Left renal cortex interstitium (tissue), 4 donors: ENCODE measurements around the gene GNG12. TPM values are rescaled to one million over a fixed set of nuclear protein-coding genes. Genes with fewer than 3 reads are reported as not detected.

Experiments used
- DNase-seq, 4 donors: peaks; one replicate each; pipeline ENCODE4 v3.0.0-alpha.2; 2013; ENCODE audit warnings: low read depth in 4 of 4, low spot score in 2 of 4, missing footprints in 1 of 4
- polyA plus RNA-seq, 4 donors: library from polyadenylated mRNA; unstranded; fragments of 120-200 nt; gene quantifications; one replicate each; pipeline ENCODE4 v1.2.1, GENCODE V29; 2013; ENCODE audit not compliant: insufficient read length in 4 of 4

GNG12 gene
- polyA plus RNA-seq, 4 donors = 83.3 to 111 (median 106) TPM

DNA sequence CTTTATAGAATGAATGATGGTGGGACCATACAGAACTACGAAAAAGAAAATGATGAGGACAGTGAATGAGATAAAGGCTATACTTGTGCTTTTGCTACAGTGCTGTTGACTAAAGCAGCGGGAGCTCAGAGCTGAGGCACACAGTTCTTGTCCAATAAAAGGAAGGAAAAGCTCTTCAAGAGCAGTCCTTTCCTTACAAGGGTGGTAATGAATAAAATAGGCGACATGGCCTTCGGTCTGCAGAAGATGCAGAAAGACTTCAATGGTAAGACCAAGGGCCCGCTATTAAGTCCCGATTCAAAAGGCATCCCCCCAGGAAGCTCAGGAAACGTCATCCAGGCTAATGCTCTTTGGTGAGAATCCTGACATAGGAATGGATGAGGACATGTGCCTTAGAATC is 44.4 kb downstream of the GNG12 start:
- no peak for DNase-seq

DNA sequence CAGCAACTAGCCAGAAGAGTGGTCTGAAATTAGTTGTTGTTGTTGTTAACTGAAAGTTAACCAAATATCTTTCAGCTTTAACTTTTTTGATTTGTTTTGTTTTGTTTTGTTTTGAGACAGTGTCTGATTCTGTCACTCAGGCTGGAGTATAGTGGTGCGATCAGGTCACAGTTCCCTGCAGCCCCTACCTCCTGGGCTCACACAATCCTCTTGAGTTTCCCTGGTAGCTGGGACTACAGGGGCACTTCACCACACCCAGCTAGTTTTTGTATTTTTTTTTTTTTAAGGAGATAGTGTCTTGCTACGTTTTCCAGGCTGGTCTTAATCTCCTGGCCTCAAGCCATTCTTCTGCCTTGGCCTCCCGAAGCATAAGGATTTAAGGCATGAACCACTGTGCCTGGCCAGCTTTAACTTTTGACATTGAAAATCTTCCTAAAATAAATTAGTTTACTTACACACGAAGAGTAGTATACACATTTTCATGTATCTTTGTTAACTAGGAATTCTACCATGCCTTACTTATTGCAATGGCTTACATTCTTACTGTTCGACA is 45.0 kb downstream of the GNG12 start:
- no peak for DNase-seq

GRCh38 chr1:67787746-67788145 is 45.5 kb downstream of the GNG12 start:
- DNase-seq = no peak

DNA sequence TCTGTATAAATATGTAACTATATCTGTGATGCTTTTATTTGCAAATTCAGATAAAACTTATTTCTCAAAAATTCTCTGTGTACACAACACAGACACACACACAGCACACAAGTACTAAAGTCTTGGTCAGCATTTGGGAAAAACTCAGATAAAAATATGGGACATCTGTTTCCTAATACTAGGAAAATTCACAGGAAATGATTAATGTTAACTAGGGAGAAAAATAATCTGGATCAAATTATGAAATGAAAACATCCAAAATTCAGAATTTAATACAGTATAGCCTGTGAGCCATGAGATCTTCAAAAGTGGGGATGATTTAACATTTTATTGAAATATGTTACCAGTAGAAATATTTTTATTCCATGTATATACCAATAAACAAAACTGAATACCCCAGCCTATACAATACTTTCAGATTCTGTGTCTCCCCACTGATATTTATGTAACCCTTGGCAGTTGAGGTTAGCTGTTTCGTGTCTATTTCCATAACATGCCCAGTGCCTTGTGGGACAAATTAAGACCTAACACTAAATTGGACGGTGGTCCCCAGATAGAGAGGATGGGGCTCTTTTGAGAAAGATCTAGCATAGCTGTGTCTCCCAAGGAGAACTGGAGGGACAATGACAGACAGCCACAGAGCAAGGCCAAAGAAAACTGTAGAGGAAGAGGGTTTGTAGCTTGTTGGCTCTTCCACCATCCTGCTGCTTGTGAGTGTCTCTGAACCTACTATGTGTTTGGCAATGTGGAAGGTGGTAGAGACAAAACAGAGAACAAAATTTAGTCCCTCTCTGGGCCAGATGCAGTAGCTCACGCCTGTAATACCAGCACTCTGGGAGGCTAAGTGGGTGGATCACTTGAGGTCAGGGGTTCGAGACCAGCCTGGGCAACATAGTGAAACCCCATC is 47.2 kb downstream of the GNG12 start:
- no peak for DNase-seq

GRCh38 chr1:67784545-67785186 is 48.6 kb downstream of the GNG12 start:
- DNase-seq = no peak

DNA sequence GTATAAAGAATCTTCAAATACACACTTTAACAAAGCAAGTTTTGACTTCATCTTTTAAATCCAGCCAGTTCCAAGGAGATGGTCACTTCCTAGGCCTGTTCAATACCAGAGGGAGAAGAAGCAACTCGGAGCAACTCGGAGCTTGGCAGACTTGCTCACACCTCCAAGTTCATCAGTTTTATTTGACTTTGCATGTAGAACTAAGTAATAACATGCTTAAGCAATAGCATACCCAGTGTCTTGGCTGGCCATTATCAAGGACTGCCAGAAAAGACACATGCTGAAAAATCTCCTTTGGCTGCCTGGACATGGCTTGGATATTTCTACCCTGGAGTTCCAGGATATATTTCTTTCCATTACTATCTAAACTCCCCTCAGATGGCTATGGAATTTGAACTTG is 52.6 kb downstream of the GNG12 start:
- DNase-seq = no peak

GRCh38 chr1:67777440-67777839 is 55.8 kb downstream of the GNG12 start:
- DNase-seq = no peak

DNA sequence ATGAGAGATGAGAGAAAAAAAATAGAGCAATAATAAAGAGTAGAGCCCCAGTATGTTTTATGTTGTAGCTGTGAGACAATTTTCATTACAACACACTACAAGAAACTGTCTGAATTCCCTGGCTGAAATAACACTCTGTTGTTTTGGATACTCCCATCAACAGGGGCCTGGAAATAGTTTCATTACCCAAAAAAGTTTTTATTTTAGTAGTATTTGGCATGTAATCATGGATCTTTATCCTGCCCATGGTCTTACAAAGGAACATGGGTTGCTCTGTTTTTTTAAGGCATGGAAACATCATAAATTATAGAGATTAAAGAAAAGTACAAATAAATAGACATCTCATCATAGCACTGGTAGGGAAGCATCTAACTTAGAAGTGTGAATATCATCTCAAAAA is 56.3 kb downstream of the GNG12 start:
- no peak for DNase-seq

DNA sequence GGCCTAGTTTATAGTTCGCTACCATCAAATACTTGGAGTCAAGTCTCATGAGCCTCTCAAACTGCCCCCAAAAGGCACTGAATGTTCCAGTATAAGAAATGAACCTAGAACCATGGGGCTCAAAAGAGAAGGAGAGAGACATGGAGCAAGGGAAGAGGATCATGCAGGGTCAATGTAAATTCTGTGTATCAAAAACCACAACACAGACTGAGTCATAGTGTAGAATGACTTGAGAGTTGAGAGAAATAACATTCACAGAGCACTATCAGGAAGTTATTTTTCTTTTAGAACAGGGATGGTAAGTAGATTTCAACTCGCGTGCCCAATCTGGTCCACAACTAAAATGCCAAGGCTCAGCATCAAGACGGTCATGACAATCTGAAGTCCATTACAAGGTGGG is 59.8 kb downstream of the GNG12 start:
- DNase-seq = no peak

DNA sequence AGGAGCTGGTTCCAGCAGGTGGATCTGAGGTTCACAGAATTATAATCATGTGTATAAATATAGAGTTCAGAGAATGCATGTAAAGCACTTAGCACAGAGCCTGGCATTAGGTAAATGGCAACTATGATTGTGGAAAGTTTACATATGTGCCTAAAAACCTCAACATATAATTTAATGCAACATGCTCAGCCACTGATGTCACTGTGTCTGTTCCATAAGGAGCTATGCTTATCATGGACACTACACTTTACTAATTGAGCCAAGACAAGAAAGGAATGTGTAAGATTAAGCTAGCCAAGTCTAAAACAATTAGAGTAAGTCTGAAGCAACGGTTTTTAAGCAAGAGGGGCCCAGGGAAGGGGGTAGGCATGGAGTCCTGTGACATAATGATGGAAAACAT is 61.5 kb downstream of the GNG12 start:
- no peak for DNase-seq

- DNase-seq = no peak
Measured at GRCh38 chr1:67771152-67771551, 62.1 kb downstream of the GNG12 start.

GRCh38 chr1:67769633-67770256 is 63.5 kb downstream of the GNG12 start:
- DNase-seq = no peak

- no peak for DNase-seq
Measured at GRCh38 chr1:67768480-67768879, 64.8 kb downstream of the GNG12 start.

DNA sequence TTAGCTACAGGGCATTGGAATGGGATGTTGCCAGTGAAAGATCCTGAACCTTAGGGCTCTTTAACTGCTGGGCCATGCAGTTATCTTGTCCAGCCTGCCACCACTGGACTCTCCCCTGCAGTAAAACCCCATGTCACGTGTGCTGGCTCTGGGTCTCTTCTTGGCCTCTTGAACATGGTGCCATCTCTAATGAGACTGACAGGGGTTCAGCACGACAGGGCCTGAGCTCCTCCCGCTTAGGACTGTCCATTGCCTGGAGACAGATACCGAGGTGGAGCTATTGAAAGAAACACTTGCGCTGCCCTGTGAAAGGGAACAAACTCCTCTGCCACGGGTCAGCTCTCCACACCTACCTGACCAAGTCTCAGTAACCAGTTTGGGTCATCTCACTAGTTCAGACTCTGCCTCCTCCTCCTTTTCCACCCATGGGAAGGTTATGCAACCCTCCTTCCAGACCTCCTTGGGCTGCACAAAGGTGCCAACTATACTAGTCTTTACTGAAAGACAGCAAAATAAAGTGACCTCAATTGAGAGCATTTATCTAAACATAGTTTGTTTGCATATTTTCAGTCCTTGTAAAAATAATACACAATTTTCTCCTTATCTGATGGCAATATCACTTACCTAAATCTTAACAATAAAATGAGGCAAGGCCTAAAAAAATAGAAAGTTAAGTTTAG is 66.0 kb downstream of the GNG12 start:
- DNase-seq = no peak

GRCh38 chr1:67766141-67766978 is 66.9 kb downstream of the GNG12 start:
- DNase-seq = peak in 1 of 4 donors; percentile 69

DNA sequence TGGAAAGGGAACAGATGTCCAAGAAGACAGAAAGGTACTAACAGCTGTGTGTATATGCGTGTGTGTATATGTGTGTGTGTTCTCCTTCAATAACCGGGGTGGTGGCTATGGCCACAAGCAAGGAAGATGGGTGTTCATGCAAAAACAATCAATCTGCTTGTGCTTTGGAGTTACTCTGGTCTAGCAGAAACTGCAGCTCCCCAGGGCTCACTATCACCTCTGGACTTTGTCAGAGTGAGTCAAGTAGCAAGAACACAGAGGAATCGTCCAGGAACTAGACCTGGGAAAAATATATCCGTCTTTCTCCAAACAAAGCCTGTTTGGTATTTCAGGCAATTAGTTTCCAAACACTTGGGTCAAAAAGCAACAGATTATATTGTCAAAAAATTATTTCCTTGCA is 68.6 kb downstream of the GNG12 start:
- no peak for DNase-seq

GRCh38 chr1:67761730-67762129 is 71.5 kb downstream of the GNG12 start:
- DNase-seq = no peak

DNA sequence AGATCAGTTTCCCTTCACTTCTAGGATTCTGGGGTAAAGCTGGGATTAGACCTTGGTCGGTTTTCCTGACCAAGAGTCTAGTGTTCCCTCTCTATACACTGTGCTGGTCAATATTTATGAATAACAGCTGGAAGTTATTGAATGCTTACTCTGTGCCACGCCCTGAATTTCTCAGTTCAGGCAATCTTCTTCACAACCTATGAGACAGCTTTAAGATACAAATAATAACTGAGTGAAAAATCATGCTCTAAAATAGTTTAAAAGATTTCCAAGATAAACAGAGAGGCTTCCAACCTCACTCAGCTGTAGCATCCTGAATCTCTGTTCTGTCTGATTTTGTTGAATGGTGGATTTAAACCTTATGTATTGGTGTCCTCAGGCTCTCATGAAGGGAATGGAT is 72.2 kb downstream of the GNG12 start:
- no peak for DNase-seq

DNA sequence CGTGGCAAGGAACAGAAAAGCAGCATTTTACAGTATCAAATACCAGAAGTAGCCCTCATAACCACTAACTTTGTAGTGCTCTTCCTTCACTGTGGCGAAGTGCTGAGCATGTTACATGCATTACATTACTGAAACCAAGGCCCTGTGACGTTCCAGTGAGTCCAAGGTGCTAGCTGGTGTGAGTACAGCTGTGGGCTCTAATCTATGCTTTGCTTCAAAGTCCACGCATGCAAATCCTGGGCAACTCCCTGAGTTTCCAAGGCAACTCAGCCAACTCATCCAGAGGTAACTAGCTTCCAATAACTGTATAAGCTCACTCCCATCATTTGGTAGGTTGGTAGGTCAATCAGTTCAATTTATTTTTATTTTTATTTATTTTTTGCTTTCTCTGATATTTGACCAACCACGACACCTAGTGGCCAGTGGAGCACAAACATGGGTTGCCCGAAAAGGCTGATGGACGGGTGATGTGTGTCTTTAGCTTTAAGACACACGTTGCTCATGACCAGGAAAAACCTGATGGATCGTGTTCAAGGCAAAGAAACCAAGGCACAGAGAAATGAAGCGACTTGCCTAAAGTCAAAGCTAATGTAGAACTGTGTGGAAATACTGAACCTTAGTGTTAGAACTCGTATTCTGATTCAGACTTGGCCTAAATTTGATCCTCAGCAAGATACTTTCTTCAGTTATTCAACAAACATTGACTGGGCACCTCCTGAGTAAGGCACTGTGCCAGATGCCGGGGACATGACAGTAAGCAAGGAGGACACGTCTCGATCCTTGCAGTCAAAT is 73.0 kb downstream of the GNG12 start:
- DNase-seq = peak in 1 of 4 donors; percentile 55
